HepG2 (cell line): ENCODE measurements around the gene NUBP2. TPM values are rescaled to one million over a fixed set of nuclear protein-coding genes. Genes with fewer than 3 reads are reported as not detected.

Experiments used
- ATAC-seq: fragments of 200-7000 bp; cut with Tn5 transposase; 3 replicates; pipeline ENCODE4 v1.9.1; 2020; ENCODE audit warnings: mild to moderate bottlenecking, moderate library complexity
- BruUV-seq: library from RNA; stranded (reverse); fragments of 400-500 nt; replicated peaks from 2 replicates; lab custom pipeline; 2021; lab: Mats Ljungman, UMichigan
- CTCF ChIA-PET: fragments of 300-600 bp; formaldehyde crosslinking; extraction: SDS; loops from one replicate; lab custom pipeline; 2021; ENCODE audit warnings: low total read pairs, inconsistent platforms, low intra/inter-chr PET ratio; lab: Yijun Ruan, JAX
- POLR2A ChIA-PET: fragments of 350-600 bp; sonication (Branson Sonifier 250); formaldehyde crosslinking; loops from one replicate; lab custom pipeline; 2020; ENCODE audit warnings: antibody characterized with exemption, inconsistent platforms; lab: Yijun Ruan, JAX
- DNase-seq: peaks from one replicate; pipeline ENCODE4 v3.0.0-alpha.2; 2015; ENCODE audit warnings: low spot score
- FAIRE-seq: peaks from 3 replicates; lab custom pipeline; 2011; peaks lifted over from hg19 to GRCh38; lab: Jason Lieb, UNC
- H2AFZ ChIP-seq: one replicate; pipeline ENCODE4 v1.6.1; 2011; ENCODE audit warnings: low read length, inconsistent platforms
- H3K27ac ChIP-seq: fragments of 300-600 bp; 3 replicates; pipeline ENCODE4 v1.8.0; 2011; ENCODE audit warnings: mixed run types, mild to moderate bottlenecking, mixed read lengths, low read length, inconsistent platforms; ENCODE audit not compliant: insufficient read depth; ENCODE audit errors: extremely low read length
- H3K27me3 ChIP-seq, 2 experiments: fragments of 200-600 bp in 1 of 2; 2 replicates in 1 of 2; 3 replicates in 1 of 2; pipeline versions ENCODE4 v1.6.0 to v1.8.0; 2011; ENCODE audit warnings: low read length in 2 of 2, mild to moderate bottlenecking in 2 of 2, moderate library complexity in 2 of 2, inconsistent platforms in 1 of 2; ENCODE audit not compliant: insufficient read depth in 2 of 2, control insufficient read depth in 1 of 2
- H3K36me3 ChIP-seq, 2 experiments: fragments of 200-600 bp in 1 of 2; replicated peaks in 1 of 2; 2 replicates in 1 of 2; 3 replicates in 1 of 2; pipeline versions ENCODE4 v1.5.1 to v1.8.0; 2011; ENCODE audit warnings: low read length in 2 of 2, inconsistent platforms in 1 of 2; ENCODE audit not compliant: insufficient read depth in 2 of 2, control insufficient read depth in 1 of 2
- H3K4me1 ChIP-seq: 2 replicates; pipeline ENCODE4 v1.5.1; 2012; ENCODE audit warnings: low read length, inconsistent platforms; ENCODE audit not compliant: insufficient read depth
- H3K4me2 ChIP-seq: 2 replicates; pipeline ENCODE4 v1.6.0; 2011; ENCODE audit warnings: low read depth, low read length, inconsistent platforms
- H3K4me3 ChIP-seq, 3 experiments: fragments of 200-600 bp in 1 of 3; sonication (generic), shearing (Covaris generic) in 1 of 3; replicated peaks in 1 of 3; 2 replicates each; pipeline ENCODE4 v1.5.1; 2011 to 2016; ENCODE audit warnings: low read length in 3 of 3, inconsistent platforms in 2 of 3, low read depth in 2 of 3, mild to moderate bottlenecking in 2 of 3, control low read depth in 1 of 3, mixed read lengths in 1 of 3; ENCODE audit not compliant: insufficient read depth in 1 of 3
- H3K79me2 ChIP-seq: one replicate; pipeline ENCODE4 v1.6.1; 2011; ENCODE audit warnings: low read length, inconsistent platforms; ENCODE audit not compliant: insufficient read depth
- H3K9ac ChIP-seq: 2 replicates; pipeline ENCODE4 v1.6.0; 2011; ENCODE audit warnings: mild to moderate bottlenecking, low read depth, low read length, inconsistent platforms; ENCODE audit not compliant: insufficient read depth
- H3K9me3 ChIP-seq: 2 replicates; pipeline ENCODE4 v1.5.1; 2012; ENCODE audit warnings: mild to moderate bottlenecking, low read length
- H4K20me1 ChIP-seq: 2 replicates; pipeline ENCODE4 v1.6.0; 2011; ENCODE audit warnings: inconsistent platforms, mild to moderate bottlenecking, low read length, moderate library complexity; ENCODE audit not compliant: insufficient read depth
- FOSL1 ChIP-seq: sonication (generic); formaldehyde crosslinking; IDR thresholded peaks from 2 replicates; pipeline ENCODE4 v1.9.0; 2021; ENCODE audit warnings: missing genetic modification reagents, borderline replicate concordance
- FOXK1 ChIP-seq: sonication (generic); formaldehyde crosslinking; IDR thresholded peaks from 2 replicates; pipeline ENCODE4 v1.4.0; 2020; ENCODE audit warnings: low read depth, missing genetic modification reagents, borderline replicate concordance
- HCFC1 ChIP-seq: fragments of 150-350 bp; IDR thresholded peaks from 2 replicates; pipeline ENCODE4 v1.6.1; 2014; ENCODE audit warnings: low read depth, low read length
- HNRNPL ChIP-seq: fragments of 200-400 bp; formaldehyde crosslinking; IDR thresholded peaks from 2 replicates; pipeline ENCODE4 v1.6.1; 2017; ENCODE audit warnings: mild to moderate bottlenecking, low read depth, low read length
- HNRNPLL ChIP-seq: fragments of 200-400 bp; formaldehyde crosslinking; IDR thresholded peaks from 2 replicates; pipeline ENCODE4 v1.6.1; 2017; ENCODE audit warnings: mild to moderate bottlenecking, low read depth, low read length; ENCODE audit not compliant: poor library complexity, severe bottlenecking
- KAT8 ChIP-seq: IDR thresholded peaks from 2 replicates; pipeline ENCODE4 v1.6.1; 2016; ENCODE audit warnings: missing genetic modification reagents, missing compliant biosample characterization
- MTF1 ChIP-seq: sonication (generic); formaldehyde crosslinking; IDR thresholded peaks from 2 replicates; pipeline ENCODE4 v1.5.0; 2020; ENCODE audit warnings: missing genetic modification reagents
- ONECUT2 ChIP-seq: sonication (generic); formaldehyde crosslinking; IDR thresholded peaks from 2 replicates; pipeline ENCODE4 v1.4.0; 2020; ENCODE audit warnings: missing genetic modification reagents
- SP140L ChIP-seq: sonication (generic); formaldehyde crosslinking; IDR thresholded peaks from 2 replicates; pipeline ENCODE4 v1.4.0; 2020; ENCODE audit warnings: missing genetic modification reagents, borderline replicate concordance
- TFAP4 ChIP-seq: sonication (generic); IDR thresholded peaks from 2 replicates; pipeline ENCODE4 v1.6.1; 2016; ENCODE audit warnings: low read depth, borderline replicate concordance
- ZBTB33 ChIP-seq: sonication (generic); formaldehyde crosslinking; IDR thresholded peaks from 2 replicates; pipeline ENCODE4 v1.4.0; 2020; ENCODE audit warnings: missing genetic modification reagents
- ZBTB4 ChIP-seq: sonication (generic); formaldehyde crosslinking; IDR thresholded peaks from 2 replicates; pipeline ENCODE4 v1.4.0; 2020; ENCODE audit warnings: missing genetic modification reagents, mild to moderate bottlenecking, borderline replicate concordance
- ZNF343 ChIP-seq: sonication (generic); formaldehyde crosslinking; IDR thresholded peaks from 2 replicates; pipeline ENCODE4 v1.4.0; 2020; ENCODE audit warnings: mild to moderate bottlenecking, missing genetic modification reagents
- WGBS: methylation state at CpG from one replicate; pipeline ENCODE4 v1.1.6; 2017; ENCODE audit warnings: low lambda C conversion rate; 5-methylcytosine and 5-hydroxymethylcytosine counted together
- in situ Hi-C: cut with HindIII; loops from 2 replicates; pipeline ENCODE4 v1.10.0; 2017; ENCODE audit warnings: low pct_unique_long_range_greater_than_20kb; ENCODE audit not compliant: extremely low pct_ligation_motif_present
- intact Hi-C: fragments of 100-400 bp; cut with micrococcal nuclease; formaldehyde crosslinking; loops from one replicate; pipeline ENCODE4 v1.10.0; 2022; ENCODE audit not compliant: unreplicated experiment
- polyA plus RNA-seq, 8 experiments: library from polyadenylated mRNA; depleted of rRNA in 3 of 8; stranded (reverse) in 7 of 8; unstranded in 1 of 8; fragments of >200 nt; fragmentation: Illumina TruSeq in 4 of 8; extraction: Trizol in 4 of 8; gene quantifications; 2 replicates each; pipeline versions ENCODE4 v1.2.1 to v1.2.3, GENCODE V29; 2011 to 2016; ENCODE audit warnings: low read depth in 4 of 8, missing spikeins in 1 of 8, mixed read lengths in 1 of 8; ENCODE audit not compliant: insufficient read depth in 1 of 8
- total RNA-seq, 5 experiments: library from RNA; depleted of rRNA; stranded (reverse); fragments of >200 nt; fragmentation: Illumina TruSeq; extraction: Trizol; gene quantifications; 2 replicates each; pipeline ENCODE4 v1.2.3, GENCODE V29; 2016; ENCODE audit warnings: low read depth in 1 of 5

Gene NUBP2
- total and polyA plus RNA-seq, 2 of the 13 experiments (the other 11 are each of a cell fraction or from before 2014, with no cell fraction given) = 25.7 to 61.5 TPM

GRCh38 chr16:1757714-1758461, 24.9 kb upstream of the NUBP2 start:
- FAIRE-seq (no peak), DNase-seq (no peak)
- H3K9ac ChIP-seq = no peak overlapping the region
- no peaks in the 10 kb centered on the region for H3K27me3 ChIP-seq
- H3K4me2 ChIP-seq = no peak overlapping the region
- no peak overlapping the region for H2AFZ ChIP-seq
- H3K9me3 ChIP-seq = no peaks in the 10 kb centered on the region
- intact Hi-C loops = no loop called here
- H3K4me1 ChIP-seq = peaks cover 10% of the 10 kb centered on the region
- H4K20me1 ChIP-seq = no peaks in the 10 kb centered on the region
- no peaks in the 10 kb centered on the region for H3K79me2 ChIP-seq
- TF ChIP-seq ZNF343 (CRISPR knock-in tag) = no peak
- TF ChIP-seq ONECUT2 = no peak
- no peak for TF ChIP-seq FOSL1 (CRISPR knock-in tag)
- TF ChIP-seq ZBTB33 (CRISPR knock-in tag) = peak; percentile 9; the same call in 1 of the 2 replicates
- TF ChIP-seq TFAP4 = no peak
- TF ChIP-seq FOXK1 (CRISPR knock-in tag) = no peak
- TF ChIP-seq SP140L (CRISPR knock-in tag) = no peak
- TF ChIP-seq MTF1 (CRISPR knock-in tag) = no peak
- TF ChIP-seq HCFC1 = no peak
- no peak for TF ChIP-seq KAT8 (CRISPR knock-in tag)
- TF ChIP-seq HNRNPLL = peak; percentile 25
- no peak for TF ChIP-seq ZBTB4 (CRISPR knock-in tag)
- TF ChIP-seq HNRNPL = peak; percentile 60; the same call in 1 of the 2 replicates
- TF ChIP-seq, all 625 proteins: peak for 3
- peaks cover 11 to 37% of the 10 kb centered on the region in 2 experiments; a peak in 4 of 5 replicates for H3K36me3 ChIP-seq
- in situ Hi-C loops = no loop called here
- H3K4me3 ChIP-seq = no peak overlapping the region
- 94% methylated on average over 25 of the region's 37 CpGs for WGBS
- ChIA-PET CTCF (no interaction called here), POLR2A (no interaction called here)
- no peak overlapping the region for H3K27ac ChIP-seq
- peak; percentile 18; the same call in 2 of the 3 replicates for ATAC-seq
- no TSS peak for BruUV-seq
